GM13976 (cell line): Measurements from ENCODE around the gene ADORA2B.

ENCODE experiments used
- DNase-seq: peaks from one replicate; pipeline ENCODE4 v3.0.0; 2012; ENCODE audit warnings: low spot score
- in situ Hi-C: fragments of 300-500 bp; cut with MboI; formaldehyde crosslinking; loops from one replicate; pipeline ENCODE4 v1.12.0; 2022; ENCODE audit warnings: low sequenced_read_pairs, mixed read lengths, inconsistent platforms; ENCODE audit not compliant: unreplicated experiment
- TF ChIP-seq, protein P1 (sequence below): IDR thresholded peaks from 2 replicates; pipeline ENCODE4 v1.5.1; 2012; ENCODE audit warnings: borderline replicate concordance, mild to moderate bottlenecking; ENCODE audit not compliant: insufficient read depth; ENCODE audit errors: extremely low read depth, missing control alignments, control extremely low read depth

ADORA2B gene

DNA sequence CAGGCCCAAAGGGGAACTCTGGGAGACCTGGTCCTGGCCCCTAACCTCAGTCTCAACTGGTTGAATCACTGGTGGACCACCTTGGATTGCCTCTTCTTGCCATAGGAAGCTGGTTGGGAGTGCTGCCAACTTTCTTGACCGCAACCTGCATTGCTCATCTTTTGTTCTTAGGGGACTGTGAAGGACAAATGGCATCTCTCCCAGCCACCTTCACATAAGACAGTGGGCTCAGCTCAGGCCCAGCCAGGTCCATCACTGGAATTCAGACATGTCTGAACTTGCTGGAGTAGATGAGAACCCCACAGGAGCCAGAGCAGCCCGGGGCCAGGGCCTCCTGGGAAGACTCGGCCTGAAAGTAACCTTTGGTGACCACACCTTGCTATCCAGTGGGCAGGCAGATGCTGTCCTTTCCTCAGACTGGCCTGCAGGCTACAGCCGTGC is 18.8 kb downstream of the ADORA2B start:
- TF ChIP-seq, protein P1, sequence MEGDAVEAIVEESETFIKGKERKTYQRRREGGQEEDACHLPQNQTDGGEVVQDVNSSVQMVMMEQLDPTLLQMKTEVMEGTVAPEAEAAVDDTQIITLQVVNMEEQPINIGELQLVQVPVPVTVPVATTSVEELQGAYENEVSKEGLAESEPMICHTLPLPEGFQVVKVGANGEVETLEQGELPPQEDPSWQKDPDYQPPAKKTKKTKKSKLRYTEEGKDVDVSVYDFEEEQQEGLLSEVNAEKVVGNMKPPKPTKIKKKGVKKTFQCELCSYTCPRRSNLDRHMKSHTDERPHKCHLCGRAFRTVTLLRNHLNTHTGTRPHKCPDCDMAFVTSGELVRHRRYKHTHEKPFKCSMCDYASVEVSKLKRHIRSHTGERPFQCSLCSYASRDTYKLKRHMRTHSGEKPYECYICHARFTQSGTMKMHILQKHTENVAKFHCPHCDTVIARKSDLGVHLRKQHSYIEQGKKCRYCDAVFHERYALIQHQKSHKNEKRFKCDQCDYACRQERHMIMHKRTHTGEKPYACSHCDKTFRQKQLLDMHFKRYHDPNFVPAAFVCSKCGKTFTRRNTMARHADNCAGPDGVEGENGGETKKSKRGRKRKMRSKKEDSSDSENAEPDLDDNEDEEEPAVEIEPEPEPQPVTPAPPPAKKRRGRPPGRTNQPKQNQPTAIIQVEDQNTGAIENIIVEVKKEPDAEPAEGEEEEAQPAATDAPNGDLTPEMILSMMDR, result no peak
- in situ Hi-C loops, result loop anchor here (25.0 kb wide), 1 partner anchor 126 kb away; no protein-coding TSS in a partner anchor
- no peak for DNase-seq

GRCh38 chr17:15965528-15965927 is 20.6 kb downstream of the ADORA2B start:
- in situ Hi-C loops, result loop anchor here (25.0 kb wide), 1 partner anchor 128 kb away; no protein-coding TSS in a partner anchor
- no peak for DNase-seq
- TF ChIP-seq, protein P1, result no peak

- TF ChIP-seq, protein P1, result no peak
- DNase-seq, result no peak
- in situ Hi-C loops, result loop anchor here (25.0 kb wide), 1 partner anchor 129 kb away; no protein-coding TSS in a partner anchor
Measured at GRCh38 chr17:15966183-15966878, 21.4 kb downstream of the ADORA2B start.

DNA sequence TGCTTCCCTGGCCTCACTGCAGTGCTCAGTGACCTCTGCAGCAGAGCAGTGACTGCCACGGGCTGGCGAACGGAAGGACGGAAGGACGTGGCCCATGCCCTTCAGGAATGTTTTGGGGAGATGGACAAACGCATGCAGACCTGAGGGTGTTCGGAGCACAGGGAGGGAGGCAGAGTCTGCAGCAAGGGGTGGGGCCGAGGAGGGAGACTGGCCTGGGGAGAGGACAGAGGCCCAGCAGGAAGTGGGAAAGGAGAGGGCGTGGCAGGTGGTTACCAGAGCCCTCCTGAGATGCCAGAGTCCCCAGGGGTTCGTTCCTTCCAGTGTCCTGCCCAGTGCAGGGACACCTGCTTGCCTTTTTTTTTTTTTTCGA is 21.9 kb downstream of the ADORA2B start:
- DNase-seq, result no peak
- in situ Hi-C loops, result loop anchor here (25.0 kb wide), 1 partner anchor 130 kb away; no protein-coding TSS in a partner anchor
- TF ChIP-seq, protein P1, result no peak

- DNase-seq, result no peak
- TF ChIP-seq, protein P1, result no peak
- in situ Hi-C loops, result loop anchor here (25.0 kb wide), 1 partner anchor 131 kb away; no protein-coding TSS in a partner anchor
Measured at GRCh38 chr17:15967706-15968399, 22.9 kb downstream of the ADORA2B start.

DNA sequence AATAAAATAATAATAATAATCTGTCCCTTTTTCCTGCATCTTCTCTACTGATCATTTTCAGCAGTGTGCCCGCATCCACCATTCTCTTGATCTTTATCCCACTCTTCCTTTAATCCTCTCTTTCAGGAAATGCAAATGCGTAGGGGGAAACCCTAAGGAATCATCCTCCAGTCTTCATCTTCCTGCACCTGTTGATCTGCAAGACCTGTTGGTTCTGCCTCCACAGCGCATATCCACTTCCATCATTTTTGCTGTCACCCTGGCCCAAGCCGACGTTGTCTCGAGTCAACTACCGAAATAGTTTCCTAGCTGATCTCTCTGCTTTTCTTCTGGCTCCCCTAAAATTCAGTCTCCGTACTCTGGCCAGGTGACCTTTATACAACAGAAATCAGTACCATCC is 24.5 kb downstream of the ADORA2B start:
- TF ChIP-seq, protein P1, result no peak
- in situ Hi-C loops, result loop anchor here (25.0 kb wide), 1 partner anchor 132 kb away; no protein-coding TSS in a partner anchor
- DNase-seq, result no peak
